Measurements from ENCODE around the gene REC8. TPM values are rescaled to one million over a fixed set of nuclear protein-coding genes. Genes with fewer than 3 reads are reported as not detected.

REC8 gene
- total and polyA plus RNA-seq, 2 of the 13 experiments (the other 11 are each of a cell fraction or from before 2014, with no cell fraction given) = 3.4 to 14.7 TPM

DNA sequence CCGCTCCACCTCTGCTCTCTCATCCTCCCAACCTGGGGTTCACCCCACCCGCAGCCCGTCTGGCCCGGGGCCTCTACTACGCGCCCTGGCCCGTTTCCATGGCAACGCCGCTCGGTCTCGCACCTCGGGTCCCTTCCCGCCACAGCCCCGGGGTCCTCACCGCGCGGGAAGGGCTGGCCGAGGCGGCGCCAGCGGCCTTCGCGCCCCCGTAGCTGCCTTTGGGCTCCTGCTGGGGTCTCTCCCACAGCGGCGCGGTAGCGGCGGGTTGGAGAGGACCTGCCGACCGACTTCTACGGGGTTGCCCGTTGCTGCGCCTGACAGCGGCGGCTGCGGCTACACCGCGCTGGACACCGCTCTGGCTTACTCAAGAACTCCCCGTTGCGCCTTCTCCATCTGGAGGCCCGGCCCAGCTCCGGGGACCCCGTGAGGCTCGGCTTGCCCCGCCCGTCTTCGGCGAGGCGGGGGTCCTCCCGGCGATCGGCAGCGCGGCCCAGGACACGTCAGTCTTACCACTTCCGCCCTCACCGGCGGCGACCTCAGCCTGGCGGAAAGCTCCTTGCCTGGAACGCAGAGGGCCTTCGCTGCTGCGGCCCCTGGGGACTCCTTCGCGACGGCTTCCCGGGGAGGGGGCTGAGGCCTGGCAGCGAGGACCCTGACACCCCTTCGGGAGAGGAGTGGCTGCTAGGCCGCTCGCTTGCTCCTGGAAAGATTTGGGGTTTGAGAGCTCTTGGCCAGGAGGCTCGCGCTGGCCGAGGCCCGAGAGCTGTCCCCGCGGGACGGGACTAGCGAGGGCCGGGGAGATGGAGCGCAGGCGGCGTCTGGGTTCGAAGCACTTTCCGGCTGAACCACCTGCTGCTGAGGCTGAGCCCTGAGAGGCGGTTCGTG is 23.5 kb downstream of the REC8 start, which contains the start of gene TM9SF1 (continued):
- TF ChIP-seq ZNF331 (CRISPR knock-in tag; IDR thresholded peaks at IDR 0.05) (peak; percentile 94), YEATS4 (CRISPR knock-in tag; IDR thresholded peaks at IDR 0.05; ENCODE audit: borderline replicate concordance) (peak; percentile 100), ZFYVE20 (CRISPR knock-in tag; IDR thresholded peaks at IDR 0.05; ENCODE audit: borderline replicate concordance, low read depth) (peak; percentile 91), NR2F1 (CRISPR knock-in tag; IDR thresholded peaks at IDR 0.05) (0 out of 4 replicates have a peak, but pooled peaks have one; percentile 5 to 11), CREB1 (IDR thresholded peaks at IDR 0.05) (peak; percentile 91), CREB1 (CRISPR knock-in tag; IDR thresholded peaks at IDR 0.05) (no peak), TCF7L2 (IDR thresholded peaks at IDR 0.05; ENCODE audit: low read depth, low read length) (no peak), ZNF850 (CRISPR knock-in tag; conservative IDR thresholded peaks at IDR 0.05) (no peak), HNF4G (IDR thresholded peaks at IDR 0.05; ENCODE audit: borderline replicate concordance, low read depth, low read length) (no peak), HNF4G (CRISPR knock-in tag; IDR thresholded peaks at IDR 0.05; ENCODE audit: borderline replicate concordance, low read depth) (peak; percentile 94), ZNF878 (CRISPR knock-in tag; IDR thresholded peaks at IDR 0.05) (no peak), ZBTB7B (CRISPR knock-in tag; IDR thresholded peaks at IDR 0.05) (peak; percentile 99), ZNF614 (CRISPR knock-in tag; IDR thresholded peaks at IDR 0.05; ENCODE audit: borderline replicate concordance) (no peak; the same call in none of the 2 replicates), SKI (IDR thresholded peaks at IDR 0.05; ENCODE audit: partially characterized antibody) (peak; percentile 65), ELF3 (CRISPR knock-in tag; IDR thresholded peaks at IDR 0.05) (peak; percentile 93), SP1 (IDR thresholded peaks at IDR 0.05) (no peak), SP1 (CRISPR knock-in tag; IDR thresholded peaks at IDR 0.05) (peak; percentile 88), TSC22D2 (CRISPR knock-in tag; IDR thresholded peaks at IDR 0.05; ENCODE audit: borderline replicate concordance) (peak; percentile 95; the same call in 1 of the 2 replicates), ZNF564 (CRISPR knock-in tag; IDR thresholded peaks at IDR 0.05) (no peak)
- TF ChIP-seq, protein P1, sequence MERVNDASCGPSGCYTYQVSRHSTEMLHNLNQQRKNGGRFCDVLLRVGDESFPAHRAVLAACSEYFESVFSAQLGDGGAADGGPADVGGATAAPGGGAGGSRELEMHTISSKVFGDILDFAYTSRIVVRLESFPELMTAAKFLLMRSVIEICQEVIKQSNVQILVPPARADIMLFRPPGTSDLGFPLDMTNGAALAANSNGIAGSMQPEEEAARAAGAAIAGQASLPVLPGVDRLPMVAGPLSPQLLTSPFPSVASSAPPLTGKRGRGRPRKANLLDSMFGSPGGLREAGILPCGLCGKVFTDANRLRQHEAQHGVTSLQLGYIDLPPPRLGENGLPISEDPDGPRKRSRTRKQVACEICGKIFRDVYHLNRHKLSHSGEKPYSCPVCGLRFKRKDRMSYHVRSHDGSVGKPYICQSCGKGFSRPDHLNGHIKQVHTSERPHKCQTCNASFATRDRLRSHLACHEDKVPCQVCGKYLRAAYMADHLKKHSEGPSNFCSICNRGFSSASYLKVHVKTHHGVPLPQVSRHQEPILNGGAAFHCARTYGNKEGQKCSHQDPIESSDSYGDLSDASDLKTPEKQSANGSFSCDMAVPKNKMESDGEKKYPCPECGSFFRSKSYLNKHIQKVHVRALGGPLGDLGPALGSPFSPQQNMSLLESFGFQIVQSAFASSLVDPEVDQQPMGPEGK (CRISPR knock-in tag; IDR thresholded peaks at IDR 0.05) = peak; percentile 95
- TF ChIP-seq, protein P2, sequence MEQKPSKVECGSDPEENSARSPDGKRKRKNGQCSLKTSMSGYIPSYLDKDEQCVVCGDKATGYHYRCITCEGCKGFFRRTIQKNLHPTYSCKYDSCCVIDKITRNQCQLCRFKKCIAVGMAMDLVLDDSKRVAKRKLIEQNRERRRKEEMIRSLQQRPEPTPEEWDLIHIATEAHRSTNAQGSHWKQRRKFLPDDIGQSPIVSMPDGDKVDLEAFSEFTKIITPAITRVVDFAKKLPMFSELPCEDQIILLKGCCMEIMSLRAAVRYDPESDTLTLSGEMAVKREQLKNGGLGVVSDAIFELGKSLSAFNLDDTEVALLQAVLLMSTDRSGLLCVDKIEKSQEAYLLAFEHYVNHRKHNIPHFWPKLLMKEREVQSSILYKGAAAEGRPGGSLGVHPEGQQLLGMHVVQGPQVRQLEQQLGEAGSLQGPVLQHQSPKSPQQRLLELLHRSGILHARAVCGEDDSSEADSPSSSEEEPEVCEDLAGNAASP (CRISPR knock-in tag; IDR thresholded peaks at IDR 0.05; ENCODE audit: borderline replicate concordance) = peak; percentile 93
- TF ChIP-seq, protein P3, sequence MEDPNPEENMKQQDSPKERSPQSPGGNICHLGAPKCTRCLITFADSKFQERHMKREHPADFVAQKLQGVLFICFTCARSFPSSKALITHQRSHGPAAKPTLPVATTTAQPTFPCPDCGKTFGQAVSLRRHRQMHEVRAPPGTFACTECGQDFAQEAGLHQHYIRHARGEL (CRISPR knock-in tag; IDR thresholded peaks at IDR 0.05) = peak; percentile 86
- TF ChIP-seq, protein P4, sequence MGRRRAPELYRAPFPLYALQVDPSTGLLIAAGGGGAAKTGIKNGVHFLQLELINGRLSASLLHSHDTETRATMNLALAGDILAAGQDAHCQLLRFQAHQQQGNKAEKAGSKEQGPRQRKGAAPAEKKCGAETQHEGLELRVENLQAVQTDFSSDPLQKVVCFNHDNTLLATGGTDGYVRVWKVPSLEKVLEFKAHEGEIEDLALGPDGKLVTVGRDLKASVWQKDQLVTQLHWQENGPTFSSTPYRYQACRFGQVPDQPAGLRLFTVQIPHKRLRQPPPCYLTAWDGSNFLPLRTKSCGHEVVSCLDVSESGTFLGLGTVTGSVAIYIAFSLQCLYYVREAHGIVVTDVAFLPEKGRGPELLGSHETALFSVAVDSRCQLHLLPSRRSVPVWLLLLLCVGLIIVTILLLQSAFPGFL (CRISPR knock-in tag; IDR thresholded peaks at IDR 0.05) = peak; percentile 97
- TF ChIP-seq, protein P5, sequence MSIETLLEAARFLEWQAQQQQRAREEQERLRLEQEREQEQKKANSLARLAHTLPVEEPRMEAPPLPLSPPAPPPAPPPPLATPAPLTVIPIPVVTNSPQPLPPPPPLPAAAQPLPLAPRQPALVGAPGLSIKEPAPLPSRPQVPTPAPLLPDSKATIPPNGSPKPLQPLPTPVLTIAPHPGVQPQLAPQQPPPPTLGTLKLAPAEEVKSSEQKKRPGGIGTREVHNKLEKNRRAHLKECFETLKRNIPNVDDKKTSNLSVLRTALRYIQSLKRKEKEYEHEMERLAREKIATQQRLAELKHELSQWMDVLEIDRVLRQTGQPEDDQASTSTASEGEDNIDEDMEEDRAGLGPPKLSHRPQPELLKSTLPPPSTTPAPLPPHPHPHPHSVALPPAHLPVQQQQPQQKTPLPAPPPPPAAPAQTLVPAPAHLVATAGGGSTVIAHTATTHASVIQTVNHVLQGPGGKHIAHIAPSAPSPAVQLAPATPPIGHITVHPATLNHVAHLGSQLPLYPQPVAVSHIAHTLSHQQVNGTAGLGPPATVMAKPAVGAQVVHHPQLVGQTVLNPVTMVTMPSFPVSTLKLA (IDR thresholded peaks at IDR 0.05) = 0 out of 2 replicates have a peak, but pooled peaks have one; percentile 25

All from HepG2 (cell line).